Psoas muscle (tissue), 8 donors: ENCODE measurements around the gene SKOR2. TPM values are rescaled to one million over a fixed set of nuclear protein-coding genes. Genes with fewer than 3 reads are reported as not detected.

Source experiments
- ATAC-seq, 4 donors: fragments of 200-7000 bp; cut with Tn5 transposase; one replicate each; pipeline ENCODE4 v1.9.1; 2020; ENCODE audit warnings: moderate library complexity in 3 of 4, mild to moderate bottlenecking in 2 of 4
- DNase-seq, 2 donors: peaks; one replicate each; pipeline ENCODE4 v3.0.0-alpha.2; 2020
- H3K27ac ChIP-seq: fragments of 200-600 bp; one replicate; pipeline ENCODE4 v1.8.0; 2022
- H3K27me3 ChIP-seq, 3 donors: fragments of 200-600 bp in 1 of 3; one replicate each; pipeline versions ENCODE4 v1.6.1 to v1.8.0; 2013 to 2022; ENCODE audit warnings: low read length in 2 of 3, mild to moderate bottlenecking in 2 of 3, moderate library complexity in 1 of 3; ENCODE audit not compliant: insufficient read depth in 3 of 3
- H3K36me3 ChIP-seq, 2 donors: fragments of 200-600 bp in 1 of 2; one replicate each; pipeline versions ENCODE4 v1.6.1 to v1.8.0; 2013 to 2022; ENCODE audit warnings: low read depth in 1 of 2, mild to moderate bottlenecking in 1 of 2, moderate library complexity in 1 of 2; ENCODE audit not compliant: insufficient read depth in 1 of 2
- H3K4me1 ChIP-seq: fragments of 200-600 bp; one replicate; pipeline ENCODE4 v1.8.0; 2022
- H3K4me3 ChIP-seq: fragments of 200-600 bp; one replicate; pipeline ENCODE4 v1.8.0; 2022; ENCODE audit warnings: mild to moderate bottlenecking
- H3K9me3 ChIP-seq: fragments of 200-600 bp; one replicate; pipeline ENCODE4 v1.8.0; 2022
- CTCF ChIP-seq: fragments of 200-600 bp; IDR thresholded peaks from one replicate; pipeline ENCODE4 v1.8.0; 2022; ENCODE audit warnings: antibody characterized with exemption
- WGBS, 3 donors: extraction: QIAGEN DNeasy Blood & Tissue Kit; methylation state at CpG; one replicate each; pipeline versions ENCODE4 v1.1.6 to v1.1.7; 2013; 5-methylcytosine and 5-hydroxymethylcytosine counted together
- intact Hi-C, 2 donors: fragments of 100-400 bp; cut with DNase I; formaldehyde crosslinking; loops; one replicate each; pipeline versions ENCODE4 v1.11.0 to v1.14.2; 2022
- polyA plus RNA-seq, 3 donors: library from polyadenylated mRNA; stranded (reverse); fragments of 200-250 nt; gene quantifications; one replicate each; pipeline ENCODE4 v1.2.3, GENCODE V29; 2013
- total RNA-seq, 4 donors: library from RNA; stranded (reverse); fragmentation: NEBNext Ultra II Directional in 2 of 4; extraction: Animal tissue kit (Norgen Biotek cat#: 25700) in 2 of 4; gene quantifications; one replicate each; pipeline versions ENCODE4 v1.2.1 to v1.2.4, GENCODE V29; 2021 to 2023
- donor health status: healthy with polysubstance abuse.
- donor health status: DM: no; HTN: no; CAD: no; lungs with moderate emphysema.
- donor health status: Bipolar disorder and iron deficiency.
- donor health status: healthy.
- donor health status: DM: yes; HTN: yes; CAD: no.
- donor health status: DM: no; HTN: no; CAD: no.
- donor health status: DM: no; HTN: no; CAD: no.
- donor health status: DM: yes; HTN: yes; CAD: no.

Gene SKOR2
- total and polyA plus RNA-seq, 7 donors: not detected

GRCh38 chr18:47287911-47288585 is 36.6 kb upstream of the SKOR2 start:
- ATAC-seq: no peak
- H3K4me3 ChIP-seq: no peak overlapping the region
- no peak for TF ChIP-seq CTCF
- H3K27me3 ChIP-seq: peaks cover 0 to 22% (median 0%) of the 10 kb centered on the region in 3 donors
- no peaks in the 10 kb centered on the region for H3K9me3 ChIP-seq
- WGBS, 3 donors: 21 to 29% (median 27%) methylated on average over 7 of the region's 7 CpGs
- no peak overlapping the region for H3K27ac ChIP-seq
- H3K36me3 ChIP-seq: no peaks in the 10 kb centered on the region
- DNase-seq: no peak
- no peaks in the 10 kb centered on the region for H3K4me1 ChIP-seq
- intact Hi-C loops: no loop called here

GRCh38 chr18:47286776-47287410 is 35.4 kb upstream of the SKOR2 start:
- Histone ChIP-seq H3K36me3 (no peaks in the 10 kb centered on the region), H3K9me3 (no peaks in the 10 kb centered on the region), H3K4me1 (no peaks in the 10 kb centered on the region), H3K4me3 (no peak overlapping the region), H3K27ac (no peak overlapping the region), H3K27me3 (peaks cover 0 to 13% (median 0%) of the 10 kb centered on the region in 3 donors)
- no peak for TF ChIP-seq CTCF
- ATAC-seq (no peak), DNase-seq (no peak)
- WGBS, 3 donors: 64 to 73% (median 70%) methylated on average over 4 of the region's 4 CpGs
- intact Hi-C loops: no loop called here

- H3K36me3 ChIP-seq: no peaks in the 10 kb centered on the region
- no peaks in the 10 kb centered on the region for H3K9me3 ChIP-seq
- no peaks in the 10 kb centered on the region for H3K4me1 ChIP-seq
- no peak for ATAC-seq
- no peak overlapping the region for H3K27ac ChIP-seq
- no peak overlapping the region for H3K4me3 ChIP-seq
- 58 to 65% (median 61%) methylated on average over 7 of the region's 7 CpGs for WGBS, 3 donors
- intact Hi-C loops: no loop called here
- no peak for TF ChIP-seq CTCF
- DNase-seq: no peak
- peaks cover 0 to 12% (median 5%) of the 10 kb centered on the region in 3 donors for H3K27me3 ChIP-seq
Observed at GRCh38 chr18:47285456-47285855, 34.0 kb upstream of the SKOR2 start.

- intact Hi-C loops: no loop called here
- no peaks in the 10 kb centered on the region for H3K4me1 ChIP-seq
- no peak overlapping the region for H3K4me3 ChIP-seq
- peaks cover 0 to 12% (median 5%) of the 10 kb centered on the region in 3 donors for H3K27me3 ChIP-seq
- no peaks in the 10 kb centered on the region for H3K9me3 ChIP-seq
- 49 to 58% (median 56%) methylated on average over 6 of the region's 6 CpGs for WGBS, 3 donors
- DNase-seq (no peak), ATAC-seq (no peak)
- H3K27ac ChIP-seq: no peak overlapping the region
- no peaks in the 10 kb centered on the region for H3K36me3 ChIP-seq
- TF ChIP-seq CTCF: no peak
Observed at GRCh38 chr18:47284721-47285395, 33.4 kb upstream of the SKOR2 start.
